HG02884 (cell line): Measurements from ENCODE around the gene RHOU.
"Not testable (repeated sequence)": the region's sequence is repeated elsewhere in the genome, so short reads cannot be mapped to it uniquely, and the experiment has no call there.

Experiments used
- ATAC-seq: cut with Tn5 transposase; IDR thresholded peaks from one replicate; pipeline ENCODE4 v1.9.1; 2021; ENCODE audit warnings: mild to moderate bottlenecking, moderate library complexity; ENCODE audit not compliant: unreplicated experiment

RHOU gene

GRCh38 chr1:228755800-228756199 lies 20.5 kb downstream of the RHOU start:
- ATAC-seq, result no peak

GRCh38 chr1:228756457-228756856 lies 21.2 kb downstream of the RHOU start:
- no peak for ATAC-seq

- no peak for ATAC-seq
These were observed 23.2 kb downstream of the RHOU start for GRCh38 chr1:228758447-228758846.

GRCh38 chr1:228760979-228761378 lies 25.7 kb downstream of the RHOU start:
- ATAC-seq, result no peak

GRCh38 chr1:228763561-228763960 lies 28.3 kb downstream of the RHOU start:
- ATAC-seq, result no peak

- ATAC-seq, result no peak
These were observed 30.1 kb downstream of the RHOU start for GRCh38 chr1:228765168-228765946.

GRCh38 chr1:228766788-228767187 lies 31.5 kb downstream of the RHOU start:
- ATAC-seq, result no peak

- ATAC-seq, result no peak
These were observed 32.5 kb downstream of the RHOU start for GRCh38 chr1:228767636-228768354.

GRCh38 chr1:228768355-228769000 lies 33.2 kb downstream of the RHOU start:
- ATAC-seq, result no peak

GRCh38 chr1:228770779-228771223 lies 35.5 kb downstream of the RHOU start:
- ATAC-seq, result no peak

GRCh38 chr1:228772516-228773212 lies 37.4 kb downstream of the RHOU start:
- no peak for ATAC-seq

GRCh38 chr1:228775946-228776345 lies 40.7 kb downstream of the RHOU start:
- ATAC-seq, result not testable (repeated sequence)

- no peak for ATAC-seq
These were observed 41.2 kb downstream of the RHOU start for GRCh38 chr1:228776449-228776848.

GRCh38 chr1:228777236-228777635 lies 42.0 kb downstream of the RHOU start:
- no peak for ATAC-seq

- ATAC-seq, result no peak
These were observed 42.7 kb downstream of the RHOU start for GRCh38 chr1:228778026-228778425.

- no peak for ATAC-seq
These were observed 43.2 kb downstream of the RHOU start for GRCh38 chr1:228778466-228778865.

GRCh38 chr1:228778961-228779360 lies 43.7 kb downstream of the RHOU start:
- ATAC-seq, result no peak

GRCh38 chr1:228781161-228781808 lies 46.0 kb downstream of the RHOU start:
- ATAC-seq, result no peak

- ATAC-seq, result no peak
These were observed 46.8 kb downstream of the RHOU start for GRCh38 chr1:228781809-228782661.
